Esophagus squamous epithelium (tissue), 5 donors: ENCODE data around the gene ROR2. TPM values are rescaled to one million over a fixed set of nuclear protein-coding genes. Genes with fewer than 3 reads are reported as not detected.

Experiments used
- DNase-seq: peaks from one replicate; lab custom pipeline; 2025; lab: John Stamatoyannopoulos, UW
- H3K27ac ChIP-seq, 4 donors: fragments of 200-600 bp; sonication (generic); one replicate each; pipeline ENCODE4 v1.5.1; 2016 to 2019; ENCODE audit warnings: mild to moderate bottlenecking in 1 of 4
- H3K27me3 ChIP-seq, 4 donors: fragments of 200-600 bp; sonication (generic); 1 replicate in 3 of 4; 2 replicates in 1 of 4; pipeline versions ENCODE4 v1.5.1 to v1.6.0; 2017 to 2021; ENCODE audit warnings: antibody characterized with exemption in 1 of 4
- H3K36me3 ChIP-seq, 3 donors: fragments of 200-600 bp; sonication (generic); one replicate each; pipeline ENCODE4 v1.5.1; 2016 to 2019
- H3K4me1 ChIP-seq, 3 donors: fragments of 200-600 bp; sonication (generic); one replicate each; pipeline ENCODE4 v1.5.1; 2017 to 2019
- H3K4me3 ChIP-seq, 4 donors: fragments of 200-600 bp; sonication (generic); 1 replicate in 3 of 4; 2 replicates in 1 of 4; pipeline ENCODE4 v1.5.1; 2016 to 2019; ENCODE audit warnings: mild to moderate bottlenecking in 2 of 4, moderate library complexity in 1 of 4
- H3K9me3 ChIP-seq, 3 donors: fragments of 200-600 bp; sonication (generic); one replicate each; pipeline ENCODE4 v1.5.1; 2016 to 2019
- POLR2A ChIP-seq, 4 donors: fragments of 450-650 bp; IDR thresholded peaks; one replicate each; pipeline ENCODE4 v1.6.1; 2017; ENCODE audit warnings: antibody characterized with exemption in 4 of 4, mild to moderate bottlenecking in 4 of 4, moderate library complexity in 3 of 4
- WGBS, 2 donors: methylation state at CpG; one replicate each; pipeline ENCODE4 v1.1.5; 2018; 5-methylcytosine and 5-hydroxymethylcytosine counted together
- intact Hi-C: fragments of 100-400 bp; cut with DNase I; formaldehyde crosslinking; loops from one replicate; pipeline ENCODE4 v1.15.0; 2022
- total RNA-seq, 4 donors: library from RNA; depleted of rRNA; stranded (reverse); fragments of >200 nt; gene quantifications; one replicate each; pipeline ENCODE4 v1.1.0, GENCODE V29; 2016
- TF ChIP-seq, protein P1 (sequence below), 6 experiments: fragments of 450-650 bp in 4 of 6; fragments of 200-600 bp in 2 of 6; sonication (generic) in 2 of 6; IDR thresholded peaks; one replicate each; pipeline ENCODE4 v1.5.1; 2016 to 2019; ENCODE audit warnings: antibody characterized with exemption in 6 of 6, mild to moderate bottlenecking in 4 of 6, moderate library complexity in 4 of 6
- donor health status: DM: yes; HTN: yes; CAD: no.

Gene ROR2
- total RNA-seq, 4 donors from 2014 or later, result 0.68 to 12.6 (median 3.7) TPM

DNA sequence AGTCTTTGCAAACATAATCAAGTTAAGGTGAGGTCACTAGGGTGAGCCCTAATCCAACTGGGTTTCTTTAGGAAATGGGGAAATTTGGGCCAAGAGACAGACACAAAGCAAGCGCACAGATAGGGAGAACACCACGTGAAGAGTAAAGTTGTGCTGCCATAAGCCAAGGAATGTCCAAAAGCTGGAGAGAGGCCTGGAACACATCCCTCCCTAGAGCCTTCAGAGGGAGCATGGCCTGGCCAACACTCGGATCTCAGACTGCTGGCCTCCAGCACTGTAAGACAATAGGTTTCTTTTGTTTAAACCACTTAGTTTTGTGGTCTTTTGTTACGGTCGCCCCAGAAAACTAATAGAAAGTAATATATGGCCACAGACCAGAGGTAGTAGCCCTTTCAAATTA is 8.1 kb upstream of the ROR2 start:
- intact Hi-C loops, result no loop called here
- H3K36me3 ChIP-seq, result no peaks in the 10 kb centered on the region
- peaks cover 0 to 10% (median 0%) of the 10 kb centered on the region in 4 donors for H3K27me3 ChIP-seq
- peaks cover 0 to 11% (median 5%) of the 10 kb centered on the region in 3 donors for H3K9me3 ChIP-seq
- peaks cover 0 to 21% (median 12%) of the 10 kb centered on the region in 3 donors for H3K4me1 ChIP-seq
- TF ChIP-seq POLR2A (IDR thresholded peaks at IDR 0.05), result no peak
- TF ChIP-seq, protein P1, sequence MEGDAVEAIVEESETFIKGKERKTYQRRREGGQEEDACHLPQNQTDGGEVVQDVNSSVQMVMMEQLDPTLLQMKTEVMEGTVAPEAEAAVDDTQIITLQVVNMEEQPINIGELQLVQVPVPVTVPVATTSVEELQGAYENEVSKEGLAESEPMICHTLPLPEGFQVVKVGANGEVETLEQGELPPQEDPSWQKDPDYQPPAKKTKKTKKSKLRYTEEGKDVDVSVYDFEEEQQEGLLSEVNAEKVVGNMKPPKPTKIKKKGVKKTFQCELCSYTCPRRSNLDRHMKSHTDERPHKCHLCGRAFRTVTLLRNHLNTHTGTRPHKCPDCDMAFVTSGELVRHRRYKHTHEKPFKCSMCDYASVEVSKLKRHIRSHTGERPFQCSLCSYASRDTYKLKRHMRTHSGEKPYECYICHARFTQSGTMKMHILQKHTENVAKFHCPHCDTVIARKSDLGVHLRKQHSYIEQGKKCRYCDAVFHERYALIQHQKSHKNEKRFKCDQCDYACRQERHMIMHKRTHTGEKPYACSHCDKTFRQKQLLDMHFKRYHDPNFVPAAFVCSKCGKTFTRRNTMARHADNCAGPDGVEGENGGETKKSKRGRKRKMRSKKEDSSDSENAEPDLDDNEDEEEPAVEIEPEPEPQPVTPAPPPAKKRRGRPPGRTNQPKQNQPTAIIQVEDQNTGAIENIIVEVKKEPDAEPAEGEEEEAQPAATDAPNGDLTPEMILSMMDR (IDR thresholded peaks at IDR 0.05), result no peak
- H3K4me3 ChIP-seq, result no peak overlapping the region
- DNase-seq, result no peak
- no peak overlapping the region for H3K27ac ChIP-seq
- 61 to 86% methylated on average over 5 of the region's 5 CpGs for WGBS, 2 donors

DNA sequence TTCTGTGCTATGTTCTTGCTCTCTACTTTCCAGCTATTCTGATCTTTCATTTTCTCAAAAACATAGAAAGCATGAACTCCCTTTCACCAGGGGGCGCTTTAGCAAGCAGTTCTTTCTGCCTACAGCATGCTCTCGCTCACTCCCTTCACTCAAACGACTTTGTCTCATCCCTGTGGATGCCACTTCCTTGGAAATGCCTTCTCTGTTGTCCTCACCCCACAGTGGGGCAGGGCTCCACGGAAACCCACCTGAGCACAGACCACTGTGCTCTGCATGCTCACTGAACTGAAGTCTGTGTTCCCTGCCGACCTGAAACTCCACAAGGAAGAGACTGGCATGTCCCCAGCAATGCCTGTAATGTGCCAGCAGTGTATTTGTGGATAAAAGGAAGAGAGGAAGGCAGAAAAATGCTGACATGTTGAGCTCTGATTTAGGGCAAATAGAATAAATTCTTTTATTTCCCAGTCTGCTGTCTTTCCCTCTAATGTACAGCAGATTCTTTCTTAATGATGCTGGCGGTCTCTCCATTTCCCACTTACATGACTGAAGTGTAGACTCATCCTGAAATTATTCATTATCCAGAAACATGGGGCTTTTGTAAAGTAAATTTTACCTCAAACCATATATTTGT is 4.9 kb upstream of the ROR2 start:
- 18 to 23% methylated on average over 6 of the region's 6 CpGs for WGBS, 2 donors
- Histone ChIP-seq H3K27me3 (peaks cover 0 to 41% (median 0%) of the 10 kb centered on the region in 4 donors), H3K4me3 (no peak overlapping the region), H3K9me3 (peaks cover 0 to 9% (median 6%) of the 10 kb centered on the region in 3 donors), H3K36me3 (no peaks in the 10 kb centered on the region), H3K4me1 (peaks cover 8 to 39% (median 12%) of the 10 kb centered on the region in 3 donors), H3K27ac (no peak overlapping the region)
- TF ChIP-seq POLR2A (IDR thresholded peaks at IDR 0.05), result no peak
- TF ChIP-seq, protein P1 (IDR thresholded peaks at IDR 0.05), result peak; percentile 25 to 58 (median 49)
- intact Hi-C loops, result loop anchor here (5.0 kb wide), 1 partner anchor 178 kb away; no protein-coding TSS in a partner anchor
- no peak for DNase-seq

DNA sequence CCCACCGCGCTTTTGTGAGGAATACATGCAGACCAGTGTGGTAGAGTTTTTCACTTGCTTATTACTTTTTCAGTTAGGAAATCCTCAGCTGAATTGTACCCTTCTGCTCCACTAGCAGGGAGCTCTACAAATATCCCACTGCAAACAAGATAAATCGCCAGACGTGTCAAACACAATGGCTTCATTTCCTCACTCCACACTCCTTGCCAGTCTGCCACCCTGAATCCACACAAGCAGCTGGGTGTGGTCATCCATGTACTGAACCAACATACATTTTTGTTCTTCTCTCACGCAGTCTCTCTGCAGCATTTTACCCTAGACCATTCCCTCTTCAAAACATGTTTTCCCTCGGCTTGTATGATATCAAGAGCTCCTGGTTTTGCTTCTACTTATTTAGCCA is 3.7 kb upstream of the ROR2 start:
- Histone ChIP-seq H3K4me1 (peaks cover 8 to 51% (median 23%) of the 10 kb centered on the region in 3 donors), H3K36me3 (no peaks in the 10 kb centered on the region), H3K4me3 (no peak overlapping the region), H3K9me3 (peaks cover 0 to 9% (median 6%) of the 10 kb centered on the region in 3 donors), H3K27ac (no peak overlapping the region), H3K27me3 (peaks cover 0 to 54% (median 4%) of the 10 kb centered on the region in 4 donors)
- no peak for DNase-seq
- 30 to 55% methylated on average over 6 of the region's 6 CpGs for WGBS, 2 donors
- TF ChIP-seq POLR2A (IDR thresholded peaks at IDR 0.05), result no peak
- TF ChIP-seq, protein P1 (IDR thresholded peaks at IDR 0.05), result no peak
- intact Hi-C loops, result loop anchor here (5.0 kb wide), 1 partner anchor 176 kb away; no protein-coding TSS in a partner anchor

DNA sequence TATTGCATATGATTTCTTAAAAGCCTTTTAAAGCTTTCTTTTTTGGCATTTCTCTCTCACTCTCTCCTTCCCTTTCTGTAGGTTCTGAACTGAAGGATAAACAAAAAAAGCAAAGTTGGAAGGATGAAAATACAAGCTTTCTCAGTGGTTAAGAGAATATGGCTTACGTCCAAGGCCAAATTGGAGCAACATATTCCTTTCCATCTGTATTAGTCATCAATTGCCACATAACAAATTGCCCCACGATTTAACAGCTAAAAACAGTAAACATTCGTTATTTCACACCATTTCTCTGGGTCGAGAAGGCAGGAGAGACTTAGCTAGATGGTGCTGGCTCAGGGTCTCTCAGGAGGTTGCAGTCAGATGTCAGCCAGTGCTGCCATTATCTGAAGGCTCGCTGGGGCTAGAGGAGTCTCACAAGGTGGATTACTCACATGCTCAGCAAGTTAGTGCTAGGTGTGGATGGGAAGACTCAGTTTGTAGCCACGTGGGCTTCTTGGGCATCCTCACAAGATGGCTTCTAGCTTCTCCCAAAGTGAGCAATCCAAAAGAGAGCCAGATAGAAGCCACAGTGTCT is 2.0 kb upstream of the ROR2 start:
- intact Hi-C loops, result loop anchor here (5.0 kb wide), 1 partner anchor 175 kb away; no protein-coding TSS in a partner anchor
- H3K36me3 ChIP-seq, result no peaks in the 10 kb centered on the region
- peaks cover 0 to 9% (median 6%) of the 10 kb centered on the region in 3 donors for H3K9me3 ChIP-seq
- no peak for DNase-seq
- peaks cover 0 to 71% (median 4%) of the 10 kb centered on the region in 4 donors for H3K27me3 ChIP-seq
- 71% methylated on average over 6 of the region's 6 CpGs for WGBS, 2 donors
- TF ChIP-seq POLR2A (IDR thresholded peaks at IDR 0.05), result no peak
- TF ChIP-seq, protein P1 (IDR thresholded peaks at IDR 0.05), result no peak
- H3K4me3 ChIP-seq, result no peak overlapping the region
- peak overlapping the region in 1 of 4 donors; percentile 90 for H3K27ac ChIP-seq
- peaks cover 8 to 56% (median 23%) of the 10 kb centered on the region in 3 donors for H3K4me1 ChIP-seq
